ENCODE results near the gene PIR. TPM values are rescaled to one million over a fixed set of nuclear protein-coding genes. Genes with fewer than 3 reads are reported as not detected.
A peak's percentile ranks its signal among the peaks of the same experiment; 100 is the strongest.

The PIR gene
- total RNA-seq, 4 donors from 2014 or later: 14.7 to 30.4 (median 19.1) TPM

DNA sequence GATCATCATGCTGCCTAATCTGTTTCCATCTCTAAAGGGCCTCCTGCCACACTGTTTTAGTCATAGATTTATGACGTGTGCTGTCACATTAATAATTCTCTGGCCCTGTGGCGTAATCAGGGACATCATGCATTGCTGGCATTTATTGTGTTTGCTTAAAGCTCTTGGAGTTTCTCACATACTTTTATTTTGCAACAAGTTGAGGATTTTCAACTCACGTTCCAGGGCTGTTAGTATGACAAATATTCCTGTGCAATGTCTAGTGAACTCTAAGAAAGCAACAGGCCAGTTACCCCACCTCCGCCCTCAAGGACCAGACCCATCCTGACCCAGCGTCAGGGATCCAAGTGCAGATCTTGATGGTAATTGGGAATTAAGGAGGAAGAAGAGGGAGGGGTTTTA, 150.1 kb downstream of the PIR start:
- Histone ChIP-seq H3K27me3 (no peaks in the 10 kb centered on the region), H3K27ac (no peak overlapping the region), H3K4me3 (no peak overlapping the region), H3K4me1 (no peaks in the 10 kb centered on the region), H3K36me3 (no peaks in the 10 kb centered on the region), H3K9me3 (no peaks in the 10 kb centered on the region)
- no peak for TF ChIP-seq POLR2A (IDR thresholded peaks at IDR 0.05)
- TF ChIP-seq POLR2AphosphoS5 (IDR thresholded peaks at IDR 0.05): peak; percentile 25
- ATAC-seq: peak; percentile 86
- WGBS, 2 donors (ENCODE audit: low coverage in 1 of 2): 42 to 84% methylated on average over 1 to 2 of the region's 5 CpGs

GRCh38 chrX:15340867-15341266, 152.3 kb downstream of the PIR start:
- no peak overlapping the region for H3K27ac ChIP-seq
- TF ChIP-seq POLR2AphosphoS5 (IDR thresholded peaks at IDR 0.05) (no peak), POLR2A (IDR thresholded peaks at IDR 0.05) (no peak), CTCF (IDR thresholded peaks at IDR 0.05) (no peak), EP300 (IDR thresholded peaks at IDR 0.05) (no peak)

DNA sequence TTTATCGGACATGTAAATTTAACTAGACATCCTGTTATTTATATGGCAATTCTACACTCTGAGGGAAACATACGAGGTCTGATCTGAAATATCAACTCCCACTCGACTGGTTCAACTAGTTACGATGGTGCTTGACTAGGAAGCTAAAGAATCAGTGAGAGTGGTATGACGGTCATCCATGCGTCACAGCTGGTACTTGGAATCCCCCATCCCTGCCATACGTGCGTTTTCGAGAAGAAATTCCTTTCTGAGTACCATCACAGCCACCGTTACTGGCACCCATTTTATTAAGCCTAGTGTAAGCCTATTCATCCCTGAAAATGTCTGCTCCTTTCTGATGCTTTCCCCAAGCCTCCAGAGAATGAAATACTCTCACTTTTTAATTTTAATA, 157.1 kb downstream of the PIR start:
- peak overlapping the region; percentile 16 to 69 (median 48) for H3K27ac ChIP-seq

More at GRCh38 chrX:15340867-15341266, 152.3 kb downstream of the PIR start:
- no peaks in the 10 kb centered on the region for H3K36me3 ChIP-seq
- no peak overlapping the region for H3K4me3 ChIP-seq
- 92% methylated on average over 2 of the region's 2 CpGs; no CpG with 5 or more reads in 1 of the 2 donors for WGBS, 2 donors (ENCODE audit: low coverage in 1 of 2)
- H3K4me1 ChIP-seq: peaks cover 0 to 6% (median 0%) of the 10 kb centered on the region in 3 donors
- no peak for ATAC-seq
- no peaks in the 10 kb centered on the region for H3K9me3 ChIP-seq
- H3K27me3 ChIP-seq: no peaks in the 10 kb centered on the region

DNA sequence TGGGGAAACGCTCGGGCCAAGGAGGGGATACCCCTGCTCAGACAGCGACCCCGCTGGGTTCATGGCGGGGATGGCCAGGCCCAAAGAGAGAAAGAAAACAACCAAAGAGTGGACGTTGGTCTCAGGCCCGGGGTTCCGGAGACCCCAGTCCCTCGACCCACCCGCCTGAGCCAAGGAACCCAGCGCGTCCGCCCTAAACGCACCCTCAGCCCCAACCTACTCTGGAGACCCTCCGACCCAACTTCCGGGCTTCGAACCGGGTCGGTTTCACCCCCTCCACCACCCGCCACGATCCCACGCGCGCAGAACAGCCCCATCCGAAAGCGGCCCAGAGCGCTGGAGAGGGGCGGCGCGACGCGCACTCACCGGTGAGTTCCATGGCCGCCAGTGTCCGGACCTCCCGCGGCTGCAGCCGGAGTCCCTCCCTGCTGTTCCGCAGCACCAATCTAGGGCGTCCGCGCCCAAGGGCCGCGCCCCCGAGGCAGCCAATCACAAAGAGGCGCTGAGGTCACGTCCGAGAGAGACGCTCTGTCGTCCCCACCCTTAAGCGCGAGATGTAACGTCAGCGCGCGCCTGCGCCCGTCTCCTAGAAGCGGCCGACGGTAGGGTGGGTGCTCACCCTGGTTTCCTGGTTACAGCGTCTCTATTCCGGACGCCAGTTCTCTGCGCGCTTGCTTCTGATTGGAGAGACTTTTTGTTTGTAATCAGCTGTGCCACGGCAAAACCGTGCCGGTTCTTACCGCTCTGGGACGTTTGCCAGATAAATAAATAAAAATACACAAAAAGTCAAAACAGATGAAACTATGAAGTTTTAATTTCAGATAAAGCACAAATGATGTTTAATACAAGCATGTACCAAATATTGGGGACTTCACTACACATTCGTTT, 157.8 kb downstream of the PIR start, which contains the start of gene PIGA:
TSS of gene PIGA (minus strand) at position 389 of the 888 bp plus-strand sequence. CDS start 3,593 bp downstream, outside the sequence.
- H3K9me3 ChIP-seq: no peaks in the 10 kb centered on the region
- peaks cover 0 to 13% (median 0%) of the 10 kb centered on the region in 3 donors for H3K4me1 ChIP-seq
- H3K27ac ChIP-seq: peak within 1 kb of the TSS; percentile 87 to 94 (median 88)
- peak; percentile 98 for ATAC-seq
- 0 to 42% methylated on average over 5 to 8 of the region's 72 CpGs for WGBS, 2 donors (ENCODE audit: low coverage in 1 of 2)
- TF ChIP-seq CTCF (IDR thresholded peaks at IDR 0.05): no peak
- TF ChIP-seq POLR2AphosphoS5 (IDR thresholded peaks at IDR 0.05): peak; percentile 97
- no peak for TF ChIP-seq EP300 (IDR thresholded peaks at IDR 0.05)
- peak; percentile 95 for TF ChIP-seq POLR2A (IDR thresholded peaks at IDR 0.05)
- H3K27me3 ChIP-seq: no peaks in the 10 kb centered on the region
- peaks cover 0 to 14% of the 10 kb centered on the region in 2 donors for H3K36me3 ChIP-seq
- peak within 1 kb of the TSS; percentile 79 to 97 for H3K4me3 ChIP-seq

More for the DNA sequence above, 157.1 kb downstream of the PIR start:
- Histone ChIP-seq H3K9me3 (no peaks in the 10 kb centered on the region), H3K4me1 (peaks cover 0 to 13% (median 0%) of the 10 kb centered on the region in 3 donors), H3K36me3 (peaks cover 0 to 9% of the 10 kb centered on the region in 2 donors), H3K27me3 (no peaks in the 10 kb centered on the region), H3K4me3 (peak overlapping the region; percentile 38 to 79)
- ATAC-seq: peak; percentile 21
- TF ChIP-seq CTCF (IDR thresholded peaks at IDR 0.05) (no peak), POLR2AphosphoS5 (IDR thresholded peaks at IDR 0.05) (peak; percentile 24)
- WGBS, 2 donors (ENCODE audit: low coverage in 1 of 2): 0 to 37% methylated on average over 7 to 9 of the region's 10 CpGs

Other genes starting within 250 kb of the PIR start
- gene ASB9, start 223.2 kb downstream of the PIR start, total RNA-seq: 1 to 10 TPM in 3 of 4 donors, not detected in 1; 1.2 to 4.4 (median 2.8) TPM
- under 1 TPM in 1 of 4 donors, not detected in 3; 0.67 TPM for gene ASB11, start 177.7 kb downstream of the PIR start, total RNA-seq
- gene PIGA, start 157.8 kb downstream of the PIR start, total RNA-seq: 10 to 100 TPM in 1 of 4 donors, 1 to 10 TPM in 3; 5.6 to 10.4 (median 6.6) TPM
- gene VEGFD, start 108.9 kb downstream of the PIR start, total RNA-seq: 1 to 10 TPM; 3.2 to 8.6 (median 5.3) TPM
- gene BMX, start 7.5 kb upstream of the PIR start, total RNA-seq: 1 to 10 TPM; 1.9 to 4.4 (median 2.9) TPM
- gene ACE2, start 107.6 kb upstream of the PIR start, total RNA-seq: 1 to 10 TPM in 3 of 4 donors, under 1 TPM in 1; 0.62 to 4.5 (median 2.1) TPM
- 1 to 10 TPM in 1 of 4 donors, under 1 TPM in 2, not detected in 1; 0.40 to 1.2 (median 0.74) TPM for gene CLTRN, start 171.5 kb upstream of the PIR start, total RNA-seq
- 10 to 100 TPM in 2 of 4 donors, 1 to 10 TPM in 2; 8.2 to 11.4 (median 9.9) TPM for gene CA5B, start 244.9 kb upstream of the PIR start, total RNA-seq

All from gastroesophageal sphincter (tissue), 4 donors.